HG02623 (cell line): Measurements from ENCODE around the gene TEX2.
"Not testable (repeated sequence)": the region's sequence is repeated elsewhere in the genome, so short reads cannot be mapped to it uniquely, and the experiment has no call there.

Experiments
- ATAC-seq: cut with Tn5 transposase; IDR thresholded peaks from one replicate; pipeline ENCODE4 v1.9.1; 2021; ENCODE audit warnings: moderate library complexity; ENCODE audit not compliant: unreplicated experiment

TEX2 gene

GRCh38 chr17:64185101-64185500 lies 78.0 kb downstream of the TEX2 start:
- no peak for ATAC-seq

DNA sequence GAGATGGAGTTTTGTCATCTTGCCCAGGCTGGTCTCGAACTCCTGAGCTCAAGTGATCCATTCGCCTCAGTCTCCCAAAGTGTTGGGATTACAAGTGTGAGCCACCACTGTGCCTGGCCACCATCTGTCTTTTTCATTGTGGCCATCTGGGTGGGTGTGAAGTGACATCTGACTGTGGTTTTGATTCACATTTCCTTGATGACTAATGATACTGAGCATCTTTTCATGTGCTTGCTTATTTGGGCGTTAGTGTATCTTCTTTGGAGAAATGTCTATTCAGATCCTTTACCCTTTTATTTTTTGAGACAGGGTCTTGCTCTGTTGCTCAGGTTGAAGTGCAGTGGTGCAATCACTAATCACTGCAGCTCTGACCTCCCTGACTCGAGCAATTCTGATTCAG lies 79.2 kb downstream of the TEX2 start:
- ATAC-seq, result no peak

- no peak for ATAC-seq
Observed at GRCh38 chr17:64182325-64183012, 80.6 kb downstream of the TEX2 start.

DNA sequence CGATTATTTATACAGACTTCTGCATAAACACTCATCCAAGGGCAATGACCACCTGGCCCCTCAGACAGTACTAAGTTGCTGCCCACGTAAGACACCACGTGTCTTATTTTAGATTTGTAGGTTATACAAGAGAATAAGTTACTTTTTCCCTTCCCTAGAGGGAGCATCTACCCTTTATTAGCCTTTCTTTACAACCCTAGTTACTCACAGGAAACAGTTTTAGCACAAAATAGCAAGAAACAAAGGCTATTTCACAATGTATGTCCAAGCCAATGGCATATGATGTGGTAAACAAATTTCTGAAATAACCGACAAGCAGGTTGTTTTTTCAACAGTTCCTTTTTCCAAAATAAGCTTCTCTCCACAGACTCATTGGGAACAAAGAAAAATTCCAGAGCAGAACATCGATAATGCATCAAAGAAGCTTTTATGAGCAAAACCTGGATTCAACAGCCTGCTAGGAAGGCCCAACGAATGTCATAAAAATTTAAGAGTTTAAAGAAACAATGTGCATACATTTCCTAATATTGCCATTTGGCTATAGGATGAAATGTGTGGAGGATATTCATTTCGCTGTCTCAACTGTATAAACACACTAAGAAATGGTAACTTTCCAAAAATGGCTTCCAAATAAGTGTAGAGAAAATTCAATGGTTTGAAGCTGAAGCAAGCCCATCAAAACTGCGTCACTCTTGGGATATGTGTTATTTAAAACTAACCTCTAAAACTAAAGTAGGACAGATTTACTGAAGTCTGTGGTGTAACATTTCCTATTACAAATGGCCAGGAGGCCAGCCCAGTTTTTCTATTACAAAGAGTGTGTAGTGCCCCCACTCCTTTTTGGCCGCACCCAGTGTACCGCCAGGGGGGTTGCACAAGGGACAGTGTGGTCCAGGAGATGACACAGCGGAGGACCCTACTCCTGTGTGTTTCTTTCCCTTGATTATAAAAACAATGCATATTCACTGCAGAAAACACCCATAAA lies 82.7 kb downstream of the TEX2 start:
- ATAC-seq, result no peak

GRCh38 chr17:64179024-64179423 lies 84.0 kb downstream of the TEX2 start:
- not testable (repeated sequence) for ATAC-seq

- ATAC-seq, result no peak
Observed at GRCh38 chr17:64178011-64178825, 84.8 kb downstream of the TEX2 start.

DNA sequence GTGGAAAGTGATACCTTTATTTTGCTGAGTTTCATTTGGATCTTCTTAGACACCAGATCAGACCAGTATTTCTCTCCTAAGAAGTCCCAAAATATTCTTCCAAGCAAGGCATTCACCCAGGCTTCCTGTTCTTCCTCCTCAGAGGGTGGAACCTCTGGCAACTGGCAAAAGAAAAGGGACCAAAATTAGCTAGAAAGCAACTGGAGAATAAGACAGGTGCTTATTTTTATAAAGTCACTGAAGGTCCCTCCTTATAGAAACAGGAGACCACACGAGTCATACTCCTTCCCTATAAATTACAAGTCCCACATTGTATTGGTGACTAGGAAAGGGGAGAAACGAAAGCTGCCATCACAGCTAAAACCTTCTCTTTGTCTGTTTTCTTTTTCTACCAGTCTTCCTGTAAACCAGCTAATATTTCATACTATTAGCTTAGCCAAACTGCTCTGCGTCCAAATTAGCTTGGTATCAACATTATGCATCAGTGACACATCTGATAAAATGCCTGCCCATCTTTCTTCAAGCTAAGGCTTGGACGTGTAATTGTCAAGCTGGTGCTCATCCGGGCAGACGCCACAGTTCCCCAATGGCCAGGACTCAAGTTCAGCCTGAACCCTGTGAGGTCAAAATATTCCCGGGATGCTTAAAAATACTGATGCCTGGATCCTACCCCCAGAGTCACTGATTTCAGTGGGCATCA lies 85.6 kb downstream of the TEX2 start:
- no peak for ATAC-seq

- no peak for ATAC-seq
Observed at GRCh38 chr17:64176556-64176955, 86.5 kb downstream of the TEX2 start.

DNA sequence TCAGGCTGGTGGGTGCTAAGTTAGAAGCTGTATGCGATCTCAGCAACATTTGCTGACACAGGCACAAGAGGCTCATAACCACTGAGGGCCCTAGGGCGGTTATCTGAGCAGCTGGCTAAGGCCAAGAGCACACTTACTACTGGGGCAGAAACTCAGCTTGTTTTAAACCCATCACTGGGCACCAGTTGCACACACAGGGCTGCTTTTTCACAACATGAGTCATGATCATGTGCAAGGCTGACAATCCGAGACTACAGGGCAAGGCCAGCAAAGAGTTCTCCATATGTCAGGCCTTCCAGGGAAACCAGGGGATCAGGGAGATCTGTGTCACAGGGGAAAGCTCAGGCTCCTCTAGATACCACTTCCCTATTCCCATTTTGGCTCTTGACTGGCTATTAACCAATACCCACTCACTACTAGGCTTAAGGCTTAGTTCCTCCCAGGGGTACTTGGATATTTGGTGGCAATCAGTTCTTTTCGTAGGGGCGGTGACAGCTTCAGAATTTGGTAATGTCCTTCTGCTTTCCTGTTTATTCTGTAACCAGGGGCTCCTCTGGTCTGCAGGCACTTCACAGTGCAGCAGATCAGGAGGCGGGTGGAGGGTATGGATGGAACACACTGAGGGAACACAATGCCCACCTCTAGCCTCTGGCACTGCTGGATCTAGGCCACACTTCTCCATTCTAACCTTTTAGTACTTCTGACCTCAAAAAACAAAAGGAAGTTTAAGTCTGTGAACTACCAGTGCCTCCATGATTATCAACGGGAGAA lies 88.2 kb downstream of the TEX2 start:
- ATAC-seq, result no peak

DNA sequence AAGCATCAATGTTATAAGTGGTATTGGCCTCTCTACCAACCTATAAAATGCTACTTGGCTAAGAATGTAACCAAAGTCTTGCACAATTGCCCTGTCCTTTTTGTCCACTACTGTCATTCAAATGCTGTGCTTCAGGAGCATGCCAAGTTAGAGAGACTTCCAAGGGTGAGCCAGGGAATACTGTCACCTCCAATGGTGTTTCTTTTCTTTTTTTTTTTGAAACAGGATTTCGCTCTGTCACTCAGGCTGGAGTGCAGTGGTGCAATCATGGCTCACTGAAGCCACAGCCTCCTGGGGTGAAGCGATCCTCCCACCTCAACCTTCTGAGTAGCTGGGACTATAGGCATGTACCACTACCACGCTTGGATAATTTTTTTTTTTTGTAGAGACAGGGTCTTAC lies 89.4 kb downstream of the TEX2 start:
- no peak for ATAC-seq

DNA sequence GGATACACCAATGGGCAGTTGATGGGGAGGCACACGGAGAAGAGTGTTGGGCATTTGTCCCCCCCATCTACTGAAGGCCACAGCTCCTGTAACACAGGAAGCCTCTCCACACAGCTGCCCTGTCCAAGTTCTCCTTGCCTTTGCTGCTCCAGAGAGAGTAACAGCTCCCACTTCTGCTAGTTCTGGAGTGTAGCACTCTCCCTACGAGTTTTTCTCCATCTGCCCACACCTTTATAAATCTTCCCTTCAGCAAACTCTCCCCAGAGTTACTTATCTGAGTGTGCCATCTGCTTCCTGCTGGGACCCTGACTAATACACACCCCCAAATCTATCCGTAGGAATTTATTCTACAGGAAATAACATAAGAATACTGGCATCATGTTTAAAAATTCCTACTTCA lies 90.5 kb downstream of the TEX2 start:
- no peak for ATAC-seq

DNA sequence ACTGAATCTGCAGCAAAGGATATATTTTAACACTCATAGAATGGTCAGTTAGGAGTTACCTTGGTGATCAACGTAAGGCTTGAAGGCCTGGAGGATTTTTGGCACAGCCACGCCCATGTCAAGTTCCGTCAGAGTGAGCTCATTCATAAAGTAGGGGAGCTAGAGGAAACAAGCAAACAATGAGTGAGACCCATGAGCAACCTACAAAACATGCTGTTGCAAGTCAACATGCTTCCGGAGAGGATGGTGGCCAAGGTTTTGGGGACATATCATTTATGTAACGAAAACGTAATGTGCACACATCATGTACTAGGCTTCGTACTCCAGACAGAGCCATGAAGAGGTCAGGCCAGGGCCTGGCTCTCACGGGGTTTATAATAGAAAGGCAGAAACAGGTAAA lies 92.0 kb downstream of the TEX2 start:
- no peak for ATAC-seq

DNA sequence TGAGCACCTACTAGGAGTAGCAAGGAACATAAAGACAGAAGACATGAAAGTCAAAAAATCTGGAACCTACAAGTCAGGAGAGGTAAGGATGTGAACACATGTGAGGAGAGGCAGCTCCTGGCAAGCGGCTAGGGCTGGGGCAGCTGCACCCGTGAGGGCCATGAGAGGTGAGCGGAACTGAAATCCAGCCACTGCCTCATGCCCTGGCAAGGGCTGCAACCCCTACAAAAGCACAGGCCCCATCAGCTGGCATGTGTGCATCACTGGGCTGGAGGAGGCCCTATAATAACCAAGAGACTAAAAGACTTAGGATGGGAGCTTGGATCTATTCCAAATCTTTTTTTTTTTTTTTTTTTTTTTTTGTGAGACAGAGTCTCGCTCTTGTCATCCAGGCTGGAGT lies 92.8 kb downstream of the TEX2 start:
- no peak for ATAC-seq

DNA sequence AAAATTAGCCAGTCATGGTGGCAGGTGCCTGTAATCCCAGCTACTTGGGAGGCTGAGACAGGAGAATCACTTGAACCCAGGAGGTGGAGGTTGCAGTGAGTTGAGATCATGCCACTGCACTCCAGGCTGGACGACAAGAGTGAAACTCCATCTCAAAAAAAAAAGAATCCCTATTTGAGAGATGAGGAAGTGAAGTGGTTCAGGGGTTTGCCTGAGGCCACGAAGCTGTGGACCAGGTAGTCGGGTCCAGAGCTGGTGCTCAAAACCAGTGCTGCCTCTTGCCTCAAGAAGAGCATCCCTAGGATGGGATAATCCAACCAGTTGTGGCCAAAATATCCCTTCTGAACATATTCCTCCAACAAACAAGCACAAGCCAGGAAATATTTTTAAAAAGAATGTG lies 95.4 kb downstream of the TEX2 start:
- ATAC-seq, result not testable (repeated sequence)

DNA sequence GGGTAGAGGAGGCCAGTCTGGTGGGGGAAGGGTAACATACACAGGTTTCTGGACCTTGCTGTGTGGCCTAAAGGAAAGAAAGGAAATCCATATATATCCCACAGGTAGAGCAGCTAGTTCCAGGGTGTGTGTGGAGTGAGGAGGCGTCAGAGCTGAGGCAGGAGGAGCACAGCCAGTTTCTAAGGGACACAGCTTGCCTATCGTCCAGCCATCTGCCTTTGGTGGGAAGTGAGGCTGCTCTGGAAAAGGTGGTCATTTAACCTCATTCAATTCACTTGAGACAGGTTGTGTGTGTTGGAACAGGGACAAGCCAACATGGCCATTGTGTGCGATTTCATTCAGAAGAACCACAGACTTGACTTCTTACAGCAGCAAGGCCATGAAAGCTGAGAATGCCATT lies 96.2 kb downstream of the TEX2 start:
- no peak for ATAC-seq

DNA sequence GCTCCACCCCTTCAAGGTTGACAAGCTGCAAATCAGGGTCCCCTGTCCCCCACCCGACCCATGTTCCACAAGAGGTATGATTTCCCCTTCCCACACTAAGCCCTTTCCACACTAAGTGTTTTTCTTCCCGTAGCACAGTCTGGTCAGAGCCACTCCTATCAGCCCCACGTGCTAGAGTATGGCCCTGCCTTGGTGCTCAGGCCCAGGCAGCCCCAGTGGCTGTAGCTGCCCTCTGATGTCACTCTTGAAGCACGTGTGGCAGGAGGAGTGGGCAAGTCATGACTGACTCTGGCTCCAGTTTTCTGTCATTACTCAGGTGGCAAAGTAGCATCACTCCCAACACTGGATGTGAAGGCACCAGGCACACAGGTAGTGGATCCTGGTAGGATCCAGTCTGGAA lies 97.7 kb downstream of the TEX2 start:
- no peak for ATAC-seq

DNA sequence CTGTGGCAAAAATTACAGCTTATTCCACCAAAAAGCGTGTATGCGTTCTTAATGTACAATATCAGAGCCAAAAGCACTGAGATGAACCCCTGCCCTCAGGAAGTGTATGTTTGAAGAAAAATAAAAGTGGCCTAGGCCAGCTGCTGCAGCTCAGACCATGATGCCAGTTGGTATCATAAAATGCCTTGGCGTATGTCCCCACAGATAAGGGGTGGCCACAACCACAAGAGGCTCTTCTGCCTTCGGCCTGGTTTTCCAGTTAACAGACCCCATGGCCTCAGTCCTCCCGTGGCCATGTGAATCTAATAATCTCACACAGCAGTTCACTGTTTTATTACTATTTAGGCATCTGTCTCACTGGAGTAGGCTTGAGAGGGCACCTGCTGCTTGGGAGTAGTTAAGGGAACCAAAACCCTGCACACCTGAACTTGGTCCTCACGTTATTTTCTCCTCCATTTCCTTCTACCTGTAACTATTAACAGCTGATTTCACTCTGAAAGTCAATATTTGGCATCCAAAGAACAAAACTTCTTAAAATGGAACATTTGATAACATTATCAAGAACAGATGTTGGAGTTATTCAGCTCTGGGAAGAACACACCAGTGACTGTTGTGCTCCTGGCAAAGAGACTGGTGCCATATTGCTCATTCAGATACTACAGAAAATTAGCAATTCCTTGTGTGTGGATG lies 98.3 kb downstream of the TEX2 start:
- ATAC-seq, result no peak

DNA sequence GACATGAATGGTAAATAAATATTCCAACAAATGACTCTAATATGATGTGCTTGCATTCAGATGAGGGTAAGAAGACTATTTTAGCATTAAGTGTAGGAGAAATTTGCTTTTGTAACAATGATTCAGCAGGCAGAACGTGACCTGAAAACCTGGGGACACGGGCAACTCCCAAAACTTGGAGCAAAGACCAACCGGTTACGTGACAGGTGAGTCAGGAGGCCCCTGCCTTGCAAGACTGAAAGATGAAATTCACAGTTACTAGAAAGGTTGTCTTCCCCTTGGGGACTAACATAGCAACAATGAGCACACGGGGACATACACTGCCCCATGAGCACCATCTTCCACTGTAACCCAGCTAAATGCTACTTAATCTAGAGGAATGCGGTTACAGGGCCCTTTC lies 99.6 kb downstream of the TEX2 start:
- no peak for ATAC-seq

GRCh38 chr17:64162554-64162953 lies 100.5 kb downstream of the TEX2 start:
- no peak for ATAC-seq
